HepG2 (cell line): ENCODE measurements around the gene RBCK1. TPM values are rescaled to one million over a fixed set of nuclear protein-coding genes. Genes with fewer than 3 reads are reported as not detected.

Source experiments
- AHR ChIP-seq: IDR thresholded peaks from 2 replicates; pipeline ENCODE4 v1.6.1; 2018; ENCODE audit warnings: missing genetic modification reagents, missing compliant biosample characterization
- CCDC6 ChIP-seq: sonication (generic); formaldehyde crosslinking; IDR thresholded peaks from 2 replicates; pipeline ENCODE4 v1.8.1; 2022; ENCODE audit warnings: mild to moderate bottlenecking, missing genetic modification reagents, moderate library complexity
- CHD4 ChIP-seq: fragments of 200-600 bp; sonication (generic); IDR thresholded peaks from 2 replicates; pipeline ENCODE4 v1.7.0; 2017; ENCODE audit warnings: mild to moderate bottlenecking, low read length, borderline replicate concordance
- CREB1 ChIP-seq, 2 experiments: fragments of 450-650 bp in 1 of 2; IDR thresholded peaks; 2 replicates each; pipeline ENCODE4 v1.6.1; 2016 to 2017; ENCODE audit warnings: control low read depth in 1 of 2, mild to moderate bottlenecking in 1 of 2, missing compliant biosample characterization in 1 of 2, missing genetic modification characterization in 1 of 2
- ETV5 ChIP-seq: IDR thresholded peaks from 2 replicates; pipeline ENCODE4 v1.6.1; 2018; ENCODE audit warnings: missing biosample characterization, missing genetic modification reagents, inconsistent platforms, borderline replicate concordance
- HHEX ChIP-seq: IDR thresholded peaks from 2 replicates; pipeline ENCODE4 v1.6.1; 2016; ENCODE audit warnings: control low read depth
- HIVEP1 ChIP-seq: sonication (generic); formaldehyde crosslinking; IDR thresholded peaks from 2 replicates; pipeline ENCODE4 v1.4.0; 2020; ENCODE audit warnings: mild to moderate bottlenecking, missing genetic modification reagents
- MTF1 ChIP-seq: sonication (generic); formaldehyde crosslinking; IDR thresholded peaks from 2 replicates; pipeline ENCODE4 v1.5.0; 2020; ENCODE audit warnings: missing genetic modification reagents
- POLR2A ChIP-seq, 2 experiments: IDR thresholded peaks; 2 replicates each; pipeline ENCODE4 v1.6.1; 2011; ENCODE audit warnings: low read depth in 2 of 2, low read length in 2 of 2, mild to moderate bottlenecking in 1 of 2, moderate library complexity in 1 of 2; ENCODE audit not compliant: insufficient read depth in 1 of 2
- POLR2AphosphoS2 ChIP-seq: IDR thresholded peaks from 2 replicates; pipeline ENCODE4 v1.6.1; 2011; ENCODE audit warnings: low read depth, low read length, improper control_type of control experiment
- SOX13 ChIP-seq, 3 experiments: fragments of 450-650 bp in 1 of 3; sonication (generic) in 1 of 3; formaldehyde crosslinking in 1 of 3; IDR thresholded peaks in 2 of 3; conservative IDR thresholded peaks in 1 of 3; 2 replicates each; pipeline versions ENCODE4 v1.5.0 to v1.6.1; 2016 to 2020; ENCODE audit warnings: antibody characterized with exemption in 1 of 3, mild to moderate bottlenecking in 1 of 3, missing compliant biosample characterization in 1 of 3, missing genetic modification reagents in 1 of 3, moderate library complexity in 1 of 3
- TGIF2 ChIP-seq: IDR thresholded peaks from 2 replicates; pipeline ENCODE4 v1.6.1; 2016; ENCODE audit warnings: control low read depth, missing compliant biosample characterization
- ZBTB20 ChIP-seq: sonication (generic); formaldehyde crosslinking; IDR thresholded peaks from 2 replicates; pipeline ENCODE4 v1.8.1; 2023; ENCODE audit warnings: missing genetic modification reagents, low read depth, mild to moderate bottlenecking, borderline replicate concordance
- ZNF343 ChIP-seq: sonication (generic); formaldehyde crosslinking; IDR thresholded peaks from 2 replicates; pipeline ENCODE4 v1.4.0; 2020; ENCODE audit warnings: mild to moderate bottlenecking, missing genetic modification reagents
- ZNF567 ChIP-seq: sonication (generic); formaldehyde crosslinking; IDR thresholded peaks from 2 replicates; pipeline ENCODE4 v1.8.1; 2023; ENCODE audit warnings: mild to moderate bottlenecking, missing genetic modification reagents, borderline replicate concordance
- ZNF589 ChIP-seq: sonication (generic); formaldehyde crosslinking; conservative IDR thresholded peaks from 2 replicates; pipeline ENCODE4 v1.8.0; 2022; ENCODE audit warnings: mild to moderate bottlenecking, moderate library complexity, missing genetic modification reagents
- ZNF746 ChIP-seq: sonication (generic); formaldehyde crosslinking; IDR thresholded peaks from 2 replicates; pipeline ENCODE4 v1.8.0; 2022; ENCODE audit warnings: mild to moderate bottlenecking, missing genetic modification reagents
- ZNF788 ChIP-seq: sonication (generic); formaldehyde crosslinking; IDR thresholded peaks from 2 replicates; pipeline ENCODE4 v1.5.0; 2020; ENCODE audit warnings: mild to moderate bottlenecking, missing genetic modification reagents, borderline replicate concordance
- ZNF883 ChIP-seq: sonication (generic); formaldehyde crosslinking; IDR thresholded peaks from 2 replicates; pipeline ENCODE4 v1.5.1; 2020; ENCODE audit warnings: mild to moderate bottlenecking, missing genetic modification reagents; ENCODE audit errors: not compliant biosample characterization
- polyA plus RNA-seq, 8 experiments: library from polyadenylated mRNA; depleted of rRNA in 3 of 8; stranded (reverse) in 7 of 8; unstranded in 1 of 8; fragments of >200 nt; fragmentation: Illumina TruSeq in 4 of 8; extraction: Trizol in 4 of 8; gene quantifications; 2 replicates each; pipeline versions ENCODE4 v1.2.1 to v1.2.3, GENCODE V29; 2011 to 2016; ENCODE audit warnings: low read depth in 4 of 8, missing spikeins in 1 of 8, mixed read lengths in 1 of 8; ENCODE audit not compliant: insufficient read depth in 1 of 8
- total RNA-seq, 5 experiments: library from RNA; depleted of rRNA; stranded (reverse); fragments of >200 nt; fragmentation: Illumina TruSeq; extraction: Trizol; gene quantifications; 2 replicates each; pipeline ENCODE4 v1.2.3, GENCODE V29; 2016; ENCODE audit warnings: low read depth in 1 of 5
- TF ChIP-seq, protein P1 (sequence below): conservative IDR thresholded peaks from 2 replicates; pipeline ENCODE4 v1.6.1; 2018; ENCODE audit warnings: missing genetic modification reagents
- TF ChIP-seq, protein P2 (sequence below): sonication (generic); formaldehyde crosslinking; IDR thresholded peaks from 2 replicates; pipeline ENCODE4 v1.5.1; 2020; ENCODE audit warnings: mild to moderate bottlenecking, missing genetic modification reagents

Gene RBCK1
- total and polyA plus RNA-seq, 2 of the 13 experiments (the other 11 are each of a cell fraction or from before 2014, with no cell fraction given): 149 to 215 TPM

DNA sequence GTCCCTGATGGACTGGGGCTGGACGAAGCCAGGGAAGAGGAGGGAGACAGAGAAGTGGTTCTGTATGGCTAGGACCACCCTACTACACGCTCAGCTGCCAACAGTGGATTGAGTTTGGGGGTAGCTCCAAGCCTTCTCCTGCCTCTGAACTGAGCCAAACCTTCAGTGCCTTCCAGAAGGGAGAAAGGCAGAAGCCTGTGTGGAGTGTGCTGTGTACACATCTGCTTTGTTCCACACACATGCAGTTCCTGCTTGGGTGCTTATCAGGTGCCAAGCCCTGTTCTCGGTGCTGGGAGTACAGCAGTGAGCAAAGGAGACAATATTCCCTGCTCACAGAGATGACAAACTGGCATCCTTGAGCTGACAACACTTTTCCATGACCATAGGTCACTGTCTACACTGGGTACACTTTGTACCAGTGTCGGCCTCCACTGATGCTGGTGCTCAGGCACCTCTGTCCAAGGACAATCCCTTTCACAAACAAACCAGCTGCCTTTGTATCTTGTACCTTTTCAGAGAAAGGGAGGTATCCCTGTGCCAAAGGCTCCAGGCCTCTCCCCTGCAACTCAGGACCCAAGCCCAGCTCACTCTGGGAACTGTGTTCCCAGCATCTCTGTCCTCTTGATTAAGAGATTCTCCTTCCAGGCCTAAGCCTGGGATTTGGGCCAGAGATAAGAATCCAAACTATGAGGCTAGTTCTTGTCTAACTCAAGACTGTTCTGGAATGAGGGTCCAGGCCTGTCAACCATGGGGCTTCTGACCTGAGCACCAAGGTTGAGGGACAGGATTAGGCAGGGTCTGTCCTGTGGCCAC lies 11.3 kb upstream of the RBCK1 start (continued):
- TF ChIP-seq, protein P1, sequence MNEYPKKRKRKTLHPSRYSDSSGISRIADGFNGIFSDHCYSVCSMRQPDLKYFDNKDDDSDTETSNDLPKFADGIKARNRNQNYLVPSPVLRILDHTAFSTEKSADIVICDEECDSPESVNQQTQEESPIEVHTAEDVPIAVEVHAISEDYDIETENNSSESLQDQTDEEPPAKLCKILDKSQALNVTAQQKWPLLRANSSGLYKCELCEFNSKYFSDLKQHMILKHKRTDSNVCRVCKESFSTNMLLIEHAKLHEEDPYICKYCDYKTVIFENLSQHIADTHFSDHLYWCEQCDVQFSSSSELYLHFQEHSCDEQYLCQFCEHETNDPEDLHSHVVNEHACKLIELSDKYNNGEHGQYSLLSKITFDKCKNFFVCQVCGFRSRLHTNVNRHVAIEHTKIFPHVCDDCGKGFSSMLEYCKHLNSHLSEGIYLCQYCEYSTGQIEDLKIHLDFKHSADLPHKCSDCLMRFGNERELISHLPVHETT (CRISPR knock-in tag): peak; percentile 70; the same call in 1 of the 2 replicates
- TF ChIP-seq AHR (CRISPR knock-in tag) (no peak), ZNF788 (CRISPR knock-in tag) (peak; percentile 96), HIVEP1 (CRISPR knock-in tag) (peak; percentile 47; the same call in 1 of the 2 replicates), ZBTB20 (CRISPR knock-in tag) (peak; percentile 88; the same call in 1 of the 2 replicates), CCDC6 (CRISPR knock-in tag) (peak; percentile 76), POLR2AphosphoS2 (peak; percentile 57; the same call in 1 of the 2 replicates), ETV5 (CRISPR knock-in tag) (peak; percentile 89; the same call in 1 of the 2 replicates), ZNF567 (peak; percentile 69; the same call in 1 of the 2 replicates), POLR2A (IDR thresholded peaks at IDR 0.05; ENCODE audit: insufficient read depth in 1 of 2, low read depth in 2 of 2, low read length in 2 of 2) (peak; percentile 23 to 65; a peak in 3 of 4 replicates), ZNF343 (peak; percentile 42; the same call in 1 of the 2 replicates), ZNF883 (CRISPR knock-in tag) (no peak), MTF1 (CRISPR knock-in tag) (no peak), ZNF746 (CRISPR knock-in tag) (peak; percentile 89), HHEX (CRISPR knock-in tag) (peak; percentile 75; the same call in 1 of the 2 replicates), CREB1 (IDR thresholded peaks at IDR 0.05) (peak; percentile 75), CREB1 (CRISPR knock-in tag; IDR thresholded peaks at IDR 0.05) (no peak), CHD4 (peak; percentile 72; the same call in 1 of the 2 replicates), TGIF2 (peak; percentile 80; the same call in 1 of the 2 replicates), ZNF589 (CRISPR knock-in tag) (no peak; the same call in 1 of the 2 replicates), SOX13 (IDR thresholded peaks at IDR 0.05) (peak; percentile 87), SOX13 (CRISPR knock-in tag; conservative IDR thresholded peaks at IDR 0.05 in 1 of 2, IDR thresholded peaks at IDR 0.05 in 1 of 2) (peak in 1 of 2 experiments; percentile 99; a peak in 2 of 4 replicates)
- TF ChIP-seq, protein P2, sequence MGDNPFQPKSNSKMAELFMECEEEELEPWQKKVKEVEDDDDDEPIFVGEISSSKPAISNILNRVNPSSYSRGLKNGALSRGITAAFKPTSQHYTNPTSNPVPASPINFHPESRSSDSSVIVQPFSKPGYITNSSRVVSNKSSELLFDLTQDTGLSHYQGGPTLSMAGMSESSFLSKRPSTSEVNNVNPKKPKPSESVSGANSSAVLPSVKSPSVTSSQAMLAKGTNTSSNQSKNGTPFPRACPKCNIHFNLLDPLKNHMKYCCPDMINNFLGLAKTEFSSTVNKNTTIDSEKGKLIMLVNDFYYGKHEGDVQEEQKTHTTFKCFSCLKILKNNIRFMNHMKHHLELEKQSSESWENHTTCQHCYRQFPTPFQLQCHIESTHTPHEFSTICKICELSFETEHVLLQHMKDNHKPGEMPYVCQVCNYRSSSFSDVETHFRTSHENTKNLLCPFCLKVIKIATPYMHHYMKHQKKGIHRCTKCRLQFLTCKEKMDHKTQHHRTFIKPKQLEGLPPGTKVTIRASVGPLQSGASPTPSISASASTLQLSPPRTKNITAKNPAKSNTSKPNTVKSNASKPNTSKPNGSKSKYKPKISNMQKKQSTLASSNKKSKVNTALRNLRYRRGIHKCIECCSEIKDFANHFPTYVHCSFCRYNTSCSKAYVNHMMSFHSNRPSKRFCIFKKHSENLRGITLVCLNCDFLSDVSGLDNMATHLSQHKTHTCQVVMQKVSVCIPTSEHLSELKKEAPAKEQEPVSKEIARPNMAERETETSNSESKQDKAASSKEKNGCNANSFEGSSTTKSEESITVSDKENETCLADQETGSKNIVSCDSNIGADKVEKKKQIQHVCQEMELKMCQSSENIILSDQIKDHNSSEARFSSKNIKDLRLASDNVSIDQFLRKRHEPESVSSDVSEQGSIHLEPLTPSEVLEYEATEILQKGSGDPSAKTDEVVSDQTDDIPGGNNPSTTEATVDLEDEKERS (CRISPR knock-in tag): 0 out of 2 replicates have a peak, but pooled peaks have one; percentile 54
